ENCODE results near the gene PROM2.

DNA sequence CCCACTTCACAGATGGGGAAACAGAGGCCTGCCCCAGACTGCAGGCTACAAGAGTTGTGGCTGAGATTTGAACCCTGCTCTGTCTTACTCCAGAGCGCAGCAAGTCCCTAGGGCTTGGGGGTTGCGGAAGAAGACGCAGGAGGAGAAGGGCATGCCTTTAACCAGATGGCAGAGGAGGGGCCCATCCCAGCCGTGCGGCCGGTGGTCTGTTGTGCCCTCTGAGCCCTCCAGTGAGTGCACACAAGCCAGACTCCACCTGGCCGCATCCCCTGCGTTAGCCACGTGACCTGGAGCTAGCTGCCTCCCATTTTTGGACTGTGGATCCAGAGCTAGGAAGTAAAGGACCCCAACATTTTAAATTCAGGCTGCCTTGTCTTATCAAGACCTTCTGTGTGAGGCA is 25.7 kb downstream of the PROM2 start:
- TF ChIP-seq CTCF (conservative IDR thresholded peaks at IDR 0.05; ENCODE audit: low read depth, low read length) (no peak), EZH2 (IDR thresholded peaks at IDR 0.05; ENCODE audit: borderline replicate concordance, low read depth, low read length, poor library complexity, severe bottlenecking) (no peak)
